Jurkat, Clone E6-1 (cell line): ENCODE measurements around the gene GDF2.

Experiments
- DNase-seq: peaks from one replicate; pipeline ENCODE4 v3.0.0-alpha.2; 2011; ENCODE audit warnings: low read depth, low spot score
- H3K4me3 ChIP-seq: 2 replicates; pipeline ENCODE4 v1.5.1; 2011; ENCODE audit warnings: mild to moderate bottlenecking, low read length, control low read depth, moderate library complexity

GDF2 gene

DNA sequence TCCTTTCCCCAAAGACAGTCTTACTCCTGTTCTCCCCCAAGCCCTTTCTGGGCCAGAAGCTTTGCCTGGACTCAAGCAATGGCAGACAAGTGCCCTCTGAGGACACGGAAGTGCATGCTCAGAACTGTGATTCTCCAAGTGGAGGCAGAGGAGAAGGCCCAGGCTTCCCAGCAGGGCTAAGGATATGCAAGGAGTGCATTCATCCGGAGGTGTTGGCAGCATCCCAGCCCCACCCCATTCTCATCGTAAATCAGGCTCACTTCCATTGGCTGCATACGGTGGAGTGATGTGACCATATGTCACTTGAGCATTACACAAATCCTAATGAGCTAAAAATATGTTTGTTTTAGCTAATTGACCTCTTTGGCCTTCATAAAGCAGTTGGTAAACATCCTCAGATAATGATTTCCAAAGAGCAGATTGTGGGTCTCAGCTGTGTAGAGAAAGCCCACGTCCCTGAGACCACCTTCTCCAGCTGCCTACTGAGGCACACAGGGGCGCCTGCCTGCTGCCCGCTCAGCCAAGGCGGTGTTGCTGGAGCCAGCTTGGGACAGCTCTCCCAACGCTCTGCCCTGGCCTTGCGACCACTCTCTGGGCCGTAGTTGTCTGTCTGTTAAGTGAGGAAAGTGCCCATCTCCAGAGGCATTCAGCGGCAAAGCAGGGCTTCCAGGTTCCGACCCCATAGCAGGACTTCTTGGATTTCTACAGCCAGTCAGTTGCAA is 24.5 kb downstream of the GDF2 start:
- no peak overlapping the region for H3K4me3 ChIP-seq
- DNase-seq, result no peak

DNA sequence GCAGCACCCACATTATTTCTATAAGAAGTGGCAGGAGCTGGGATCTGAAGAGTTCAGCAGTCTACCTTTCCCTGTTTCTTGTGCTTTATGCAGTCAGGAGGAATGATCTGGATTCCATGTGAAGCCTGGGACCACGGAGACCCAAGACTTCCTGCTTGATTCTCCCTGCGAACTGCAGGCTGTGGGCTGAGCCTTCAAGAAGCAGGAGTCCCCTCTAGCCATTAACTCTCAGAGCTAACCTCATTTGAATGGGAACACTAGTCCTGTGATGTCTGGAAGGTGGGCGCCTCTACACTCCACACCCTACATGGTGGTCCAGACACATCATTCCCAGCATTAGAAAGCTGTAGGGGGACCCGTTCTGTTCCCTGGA is 25.0 kb downstream of the GDF2 start:
- no peak overlapping the region for H3K4me3 ChIP-seq
- no peak for DNase-seq

DNA sequence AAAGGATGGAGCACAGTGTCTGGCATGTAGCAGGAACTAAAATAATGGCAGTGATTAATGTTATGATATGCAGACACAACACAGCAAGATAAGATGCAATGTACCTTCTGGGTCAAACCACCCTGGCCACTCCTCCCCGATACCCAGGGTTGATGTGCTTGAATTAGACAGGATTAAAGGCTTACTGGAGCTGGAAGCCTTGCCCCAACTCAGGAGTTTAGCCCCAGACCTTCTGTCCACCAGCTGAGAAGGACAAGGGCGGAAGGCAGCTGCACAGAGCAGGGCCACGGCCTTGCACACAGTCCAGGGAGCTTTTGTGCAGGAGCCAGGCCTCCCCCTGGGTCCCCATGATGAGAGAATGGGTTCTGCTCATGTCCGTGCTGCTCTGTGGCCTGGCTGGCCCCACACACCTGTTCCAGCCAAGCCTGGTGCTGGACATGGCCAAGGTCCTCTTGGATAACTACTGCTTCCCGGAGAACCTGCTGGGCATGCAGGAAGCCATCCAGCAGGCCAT is 25.9 kb downstream of the GDF2 start, which contains the start of gene RBP3:
Gene RBP3 (plus strand): TSS at position 226 of the 514 bp plus-strand sequence. CDS start 122 bp downstream, at position 348.
- H3K4me3 ChIP-seq, result no peak within 1 kb of the TSS
- DNase-seq, result no peak

DNA sequence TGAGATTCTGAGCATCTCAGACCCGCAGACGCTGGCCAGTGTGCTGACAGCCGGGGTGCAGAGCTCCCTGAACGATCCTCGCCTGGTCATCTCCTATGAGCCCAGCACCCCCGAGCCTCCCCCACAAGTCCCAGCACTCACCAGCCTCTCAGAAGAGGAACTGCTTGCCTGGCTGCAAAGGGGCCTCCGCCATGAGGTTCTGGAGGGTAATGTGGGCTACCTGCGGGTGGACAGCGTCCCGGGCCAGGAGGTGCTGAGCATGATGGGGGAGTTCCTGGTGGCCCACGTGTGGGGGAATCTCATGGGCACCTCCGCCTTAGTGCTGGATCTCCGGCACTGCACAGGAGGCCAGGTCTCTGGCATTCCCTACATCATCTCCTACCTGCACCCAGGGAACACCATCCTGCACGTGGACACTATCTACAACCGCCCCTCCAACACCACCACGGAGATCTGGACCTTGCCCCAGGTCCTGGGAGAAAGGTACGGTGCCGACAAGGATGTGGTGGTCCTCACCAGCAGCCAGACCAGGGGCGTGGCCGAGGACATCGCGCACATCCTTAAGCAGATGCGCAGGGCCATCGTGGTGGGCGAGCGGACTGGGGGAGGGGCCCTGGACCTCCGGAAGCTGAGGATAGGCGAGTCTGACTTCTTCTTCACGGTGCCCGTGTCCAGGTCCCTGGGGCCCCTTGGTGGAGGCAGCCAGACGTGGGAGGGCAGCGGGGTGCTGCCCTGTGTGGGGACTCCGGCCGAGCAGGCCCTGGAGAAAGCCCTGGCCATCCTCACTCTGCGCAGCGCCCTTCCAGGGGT is 26.6 kb downstream of the GDF2 start:
- H3K4me3 ChIP-seq, result no peak overlapping the region
- DNase-seq, result no peak

DNA sequence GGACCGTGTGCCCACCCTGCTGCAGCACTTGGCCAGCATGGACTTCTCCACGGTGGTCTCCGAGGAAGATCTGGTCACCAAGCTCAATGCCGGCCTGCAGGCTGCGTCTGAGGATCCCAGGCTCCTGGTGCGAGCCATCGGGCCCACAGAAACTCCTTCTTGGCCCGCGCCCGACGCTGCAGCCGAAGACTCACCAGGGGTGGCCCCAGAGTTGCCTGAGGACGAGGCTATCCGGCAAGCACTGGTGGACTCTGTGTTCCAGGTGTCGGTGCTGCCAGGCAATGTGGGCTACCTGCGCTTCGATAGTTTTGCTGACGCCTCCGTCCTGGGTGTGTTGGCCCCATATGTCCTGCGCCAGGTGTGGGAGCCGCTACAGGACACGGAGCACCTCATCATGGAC is 27.3 kb downstream of the GDF2 start:
- H3K4me3 ChIP-seq, result no peak overlapping the region
- no peak for DNase-seq

DNA sequence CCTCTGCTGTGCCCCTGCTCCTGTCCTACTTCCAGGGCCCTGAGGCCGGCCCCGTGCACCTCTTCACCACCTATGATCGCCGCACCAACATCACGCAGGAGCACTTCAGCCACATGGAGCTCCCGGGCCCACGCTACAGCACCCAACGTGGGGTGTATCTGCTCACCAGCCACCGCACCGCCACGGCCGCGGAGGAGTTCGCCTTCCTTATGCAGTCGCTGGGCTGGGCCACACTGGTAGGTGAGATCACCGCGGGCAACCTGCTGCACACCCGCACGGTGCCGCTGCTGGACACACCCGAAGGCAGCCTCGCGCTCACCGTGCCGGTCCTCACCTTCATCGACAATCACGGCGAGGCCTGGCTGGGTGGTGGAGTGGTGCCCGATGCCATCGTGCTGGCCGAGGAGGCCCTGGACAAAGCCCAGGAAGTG is 27.7 kb downstream of the GDF2 start:
- H3K4me3 ChIP-seq, result no peak overlapping the region
- DNase-seq, result no peak

DNA sequence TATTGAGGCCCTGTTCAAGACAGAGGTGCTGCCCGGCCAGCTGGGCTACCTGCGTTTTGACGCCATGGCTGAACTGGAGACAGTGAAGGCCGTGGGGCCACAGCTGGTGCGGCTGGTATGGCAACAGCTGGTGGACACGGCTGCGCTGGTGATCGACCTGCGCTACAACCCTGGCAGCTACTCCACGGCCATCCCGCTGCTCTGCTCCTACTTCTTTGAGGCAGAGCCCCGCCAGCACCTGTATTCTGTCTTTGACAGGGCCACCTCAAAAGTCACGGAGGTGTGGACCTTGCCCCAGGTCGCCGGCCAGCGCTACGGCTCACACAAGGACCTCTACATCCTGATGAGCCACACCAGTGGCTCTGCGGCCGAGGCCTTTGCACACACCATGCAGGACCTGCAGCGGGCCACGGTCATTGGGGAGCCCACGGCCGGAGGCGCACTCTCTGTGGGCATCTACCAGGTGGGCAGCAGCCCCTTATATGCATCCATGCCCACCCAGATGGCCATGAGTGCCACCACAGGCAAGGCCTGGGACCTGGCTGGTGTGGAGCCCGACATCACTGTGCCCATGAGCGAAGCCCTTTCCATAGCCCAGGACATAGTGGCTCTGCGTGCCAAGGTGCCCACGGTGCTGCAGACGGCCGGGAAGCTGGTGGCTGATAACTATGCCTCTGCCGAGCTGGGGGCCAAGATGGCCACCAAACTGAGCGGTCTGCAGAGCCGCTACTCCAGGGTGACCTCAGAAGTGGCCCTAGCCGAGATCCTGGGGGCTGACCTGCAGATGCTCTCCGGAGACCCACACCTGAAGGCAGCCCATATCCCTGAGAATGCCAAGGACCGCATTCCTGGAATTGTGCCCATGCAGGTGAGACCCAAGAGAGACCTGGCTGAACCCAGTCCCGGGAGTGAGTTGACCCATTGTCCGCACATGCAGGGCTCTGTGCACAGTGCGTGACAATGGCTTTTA is 28.7 kb downstream of the GDF2 start:
- DNase-seq, result no peak
- H3K4me3 ChIP-seq, result no peak overlapping the region

DNA sequence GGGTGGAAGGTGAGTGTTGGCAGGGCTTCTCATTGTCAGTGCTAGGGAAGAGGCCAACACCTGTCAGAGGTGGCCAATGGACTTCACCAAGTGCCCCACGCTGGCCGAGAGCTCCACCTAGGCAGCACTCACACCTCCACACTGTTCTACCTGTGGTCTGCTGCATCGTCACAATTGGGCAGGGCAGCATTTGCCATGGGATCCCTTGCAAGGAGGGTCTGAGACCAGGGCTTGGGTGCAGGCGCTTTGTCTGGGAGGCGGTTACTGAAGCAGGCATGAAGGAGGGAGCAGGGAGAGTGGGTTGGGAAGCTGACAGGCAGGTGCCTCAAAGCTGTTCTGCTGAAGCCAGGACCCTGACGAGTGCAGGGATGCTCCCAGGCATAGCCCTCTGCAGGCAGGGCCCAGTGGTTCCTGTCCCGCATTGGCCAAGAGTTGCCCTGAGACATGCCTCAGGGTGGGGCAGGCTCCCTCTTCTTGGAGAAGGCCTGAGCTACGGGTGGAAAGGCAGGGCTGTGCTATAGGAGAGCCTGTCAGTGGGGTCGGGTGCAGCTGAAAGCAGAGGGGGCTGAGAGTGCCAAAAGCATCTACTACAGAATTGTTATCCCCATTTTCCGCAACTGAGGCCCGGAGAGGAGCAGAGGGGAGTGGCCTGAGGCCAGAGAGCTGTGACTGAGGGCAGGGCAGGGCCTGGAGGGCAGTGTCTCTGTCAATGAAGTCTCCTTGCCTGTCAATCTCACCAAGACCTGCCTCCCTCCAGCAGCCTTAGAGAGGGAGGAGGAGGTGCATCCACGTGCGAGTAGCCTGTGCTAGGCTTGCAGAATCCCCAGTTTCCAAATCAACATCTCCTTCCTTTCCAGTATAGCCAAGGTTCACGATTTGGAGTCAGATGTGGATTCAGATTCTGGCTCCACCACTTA is 29.9 kb downstream of the GDF2 start:
- DNase-seq, result no peak
- no peak overlapping the region for H3K4me3 ChIP-seq

DNA sequence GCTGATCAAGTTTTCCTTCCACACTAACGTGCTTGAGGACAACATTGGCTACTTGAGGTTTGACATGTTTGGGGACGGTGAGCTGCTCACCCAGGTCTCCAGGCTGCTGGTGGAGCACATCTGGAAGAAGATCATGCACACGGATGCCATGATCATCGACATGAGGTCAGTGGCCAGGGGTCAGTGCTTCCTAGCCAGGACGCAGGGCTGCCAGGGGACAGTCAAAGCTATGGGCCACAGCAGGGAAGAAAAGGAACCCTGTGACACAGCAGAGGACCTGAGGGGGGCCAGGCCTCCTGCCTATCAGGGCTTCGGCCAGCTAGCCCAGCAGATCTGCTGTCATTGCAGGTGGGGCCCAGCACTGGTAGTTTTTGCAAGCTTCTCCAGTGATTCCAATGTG is 31.1 kb downstream of the GDF2 start:
- no peak overlapping the region for H3K4me3 ChIP-seq
- DNase-seq, result no peak

DNA sequence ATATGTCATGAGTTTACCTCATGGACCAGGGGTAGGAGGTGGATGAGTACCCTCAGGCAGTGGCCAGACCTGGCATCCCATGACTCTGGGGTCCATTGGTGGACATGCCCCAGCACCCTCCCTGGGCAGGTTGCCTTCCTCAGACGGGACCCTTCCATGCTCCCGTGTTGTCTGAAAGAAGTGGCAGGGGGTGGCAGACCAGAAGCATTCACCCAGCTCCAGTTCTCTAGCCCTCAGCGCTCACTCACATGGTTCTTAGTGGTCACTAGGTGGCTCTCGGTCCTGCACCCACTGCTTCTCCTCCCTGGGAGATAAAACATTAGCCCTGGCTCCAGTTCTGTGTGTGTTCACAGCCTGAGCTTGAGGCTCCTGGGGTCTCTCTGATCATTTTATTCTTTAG is 31.9 kb downstream of the GDF2 start:
- no peak for DNase-seq

DNA sequence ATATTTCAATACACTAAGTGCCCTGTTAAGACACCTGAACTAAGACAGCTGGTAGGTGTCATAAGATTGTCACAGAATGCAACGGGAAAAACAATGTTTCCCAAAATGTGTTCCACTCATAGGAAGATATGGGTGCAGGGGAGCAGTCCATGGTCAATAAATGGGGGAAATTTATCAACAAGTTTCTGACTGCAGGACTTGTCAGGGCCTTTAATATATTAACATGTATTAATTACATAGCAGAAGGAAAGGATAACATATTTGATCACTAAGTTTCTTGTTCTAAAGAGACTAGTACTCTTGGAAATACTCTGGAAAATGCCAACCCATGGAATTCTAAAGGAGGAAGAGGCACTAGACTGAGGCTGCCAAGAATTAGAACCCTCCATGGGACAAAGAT is 32.6 kb downstream of the GDF2 start:
- no peak overlapping the region for H3K4me3 ChIP-seq
- DNase-seq, result no peak

More for the DNA sequence above, 31.9 kb downstream of the GDF2 start:
- no peak overlapping the region for H3K4me3 ChIP-seq

DNA sequence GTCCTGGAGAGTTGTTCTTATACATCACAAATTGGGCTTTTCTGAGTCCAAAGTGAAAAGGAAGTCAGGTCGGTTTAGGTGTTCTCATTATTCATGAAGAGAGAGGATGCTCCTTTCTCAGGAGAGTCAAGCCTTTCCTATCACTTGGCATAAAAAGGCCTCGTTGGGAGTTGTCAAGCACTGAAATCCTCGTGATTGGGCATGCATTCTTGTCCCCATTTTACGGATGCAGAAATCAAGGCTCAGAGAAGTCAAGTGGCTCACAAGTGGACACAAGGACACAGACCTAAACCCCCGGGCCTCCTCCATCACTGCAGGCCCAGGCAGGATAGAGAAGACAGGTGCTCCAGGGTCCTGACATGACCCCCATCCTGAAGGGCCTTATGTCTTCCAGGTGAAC is 34.5 kb downstream of the GDF2 start:
- no peak for DNase-seq
- no peak overlapping the region for H3K4me3 ChIP-seq

DNA sequence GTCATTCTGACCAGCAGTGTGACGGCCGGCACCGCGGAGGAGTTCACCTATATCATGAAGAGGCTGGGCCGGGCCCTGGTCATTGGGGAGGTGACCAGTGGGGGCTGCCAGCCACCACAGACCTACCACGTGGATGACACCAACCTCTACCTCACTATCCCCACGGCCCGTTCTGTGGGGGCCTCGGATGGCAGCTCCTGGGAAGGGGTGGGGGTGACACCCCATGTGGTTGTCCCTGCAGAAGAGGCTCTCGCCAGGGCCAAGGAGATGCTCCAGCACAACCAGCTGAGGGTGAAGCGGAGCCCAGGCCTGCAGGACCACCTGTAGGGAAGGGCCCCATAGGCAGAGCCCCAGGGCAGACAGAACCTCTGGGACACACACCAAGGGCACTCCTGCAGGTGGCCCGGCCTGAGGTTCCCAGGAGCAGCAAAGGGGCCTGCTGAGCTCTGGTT is 34.9 kb downstream of the GDF2 start:
- H3K4me3 ChIP-seq, result no peak overlapping the region
- no peak for DNase-seq

DNA sequence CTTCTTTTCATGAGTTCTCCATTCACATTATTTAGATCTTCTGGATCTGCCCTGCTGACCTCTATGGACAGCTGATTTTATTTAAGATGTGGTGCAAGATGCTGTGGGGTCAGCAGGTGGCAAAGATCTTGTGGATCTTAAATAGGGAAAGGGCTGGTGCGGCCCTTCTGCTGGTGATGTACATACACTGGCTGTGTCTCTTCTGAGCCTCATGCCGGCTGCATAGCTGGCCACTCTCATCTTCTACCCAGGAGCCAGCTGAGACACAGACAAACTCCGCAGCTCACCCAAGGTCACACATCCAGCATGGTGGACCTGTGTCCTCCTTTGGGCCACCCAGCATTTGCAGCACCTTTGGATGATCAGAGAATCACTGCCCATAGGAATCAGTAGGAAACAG is 35.7 kb downstream of the GDF2 start:
- no peak for DNase-seq
- H3K4me3 ChIP-seq, result no peak overlapping the region

DNA sequence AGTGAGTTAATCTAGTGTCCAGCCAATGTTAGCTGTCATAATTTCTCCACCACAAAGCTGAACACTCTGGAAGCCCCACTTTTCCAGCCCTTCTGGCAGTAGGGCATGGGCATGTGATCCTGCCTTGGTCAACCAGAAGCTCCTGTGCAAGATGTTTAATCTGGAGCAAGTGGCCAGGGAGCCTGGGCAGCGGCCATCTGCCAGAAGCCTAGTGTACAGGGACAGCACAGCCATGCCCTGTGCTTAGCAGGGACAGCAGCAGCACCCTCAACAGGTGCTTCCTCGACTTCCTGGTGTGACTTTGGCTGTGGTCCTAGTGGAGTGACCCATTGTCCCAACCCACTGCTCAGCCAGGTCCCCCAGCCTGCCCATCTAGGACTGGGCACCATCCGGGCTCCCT is 36.2 kb downstream of the GDF2 start:
- no peak for DNase-seq
- no peak overlapping the region for H3K4me3 ChIP-seq

DNA sequence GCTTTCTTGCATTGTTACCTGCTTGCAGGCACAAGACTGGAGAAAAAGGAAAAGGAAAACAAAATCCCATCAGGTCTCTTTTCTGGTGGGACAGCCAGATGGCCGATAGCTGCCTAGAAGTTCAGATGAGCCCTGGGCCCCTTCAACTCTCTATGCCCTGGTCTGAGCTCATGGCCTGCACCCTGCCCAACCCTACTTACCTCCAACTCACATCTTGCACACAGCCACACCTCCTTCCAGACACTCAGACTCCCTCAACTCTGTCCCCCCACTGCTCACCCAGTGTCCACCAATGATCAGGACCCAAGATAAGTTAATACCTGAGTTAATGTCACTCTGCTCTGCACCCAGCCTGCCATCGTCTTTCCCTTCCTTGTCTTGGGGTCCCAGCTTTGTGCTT is 36.8 kb downstream of the GDF2 start:
- H3K4me3 ChIP-seq, result no peak overlapping the region
- no peak for DNase-seq

DNA sequence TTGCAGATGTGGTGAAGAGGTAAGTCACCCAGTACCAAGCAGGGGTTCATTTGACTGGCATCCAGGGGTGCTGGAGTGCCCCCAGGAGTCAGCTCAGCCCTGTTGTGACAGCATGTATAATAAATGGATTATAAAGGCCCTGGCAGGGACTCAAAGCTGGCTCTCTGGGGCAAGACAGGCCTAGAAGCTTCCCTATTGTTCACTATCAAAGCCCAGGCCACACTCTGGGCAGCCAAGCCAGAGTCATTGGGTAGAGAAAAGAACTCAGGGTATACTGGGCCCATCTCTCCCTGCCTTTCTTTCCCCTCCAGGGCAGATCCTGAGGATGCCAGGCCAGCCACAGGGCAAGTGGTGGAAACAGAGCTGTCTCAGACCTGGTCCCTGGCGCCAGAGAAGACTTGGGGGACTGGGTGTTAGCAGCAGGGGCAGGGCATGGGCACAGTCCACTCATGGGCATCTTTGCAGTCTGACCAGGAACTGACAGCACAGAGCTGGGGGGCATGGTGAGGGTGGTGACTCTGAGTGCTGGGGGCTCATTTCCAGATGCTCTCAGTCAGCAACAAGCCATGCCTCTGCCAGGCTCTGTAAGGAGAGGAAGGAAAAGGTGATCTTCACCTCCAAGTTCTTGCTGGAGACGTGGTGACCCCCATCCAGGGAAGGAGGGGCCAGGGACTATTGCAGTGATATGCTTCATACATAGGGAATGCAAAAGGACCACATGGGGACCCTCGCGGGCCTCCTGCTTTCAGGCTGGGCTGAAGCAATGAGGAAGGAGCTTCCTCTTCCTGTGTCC is 37.6 kb downstream of the GDF2 start:
- H3K4me3 ChIP-seq, result no peak overlapping the region
- DNase-seq, result no peak
